ENCODE measurements around the gene PARD3. TPM values are rescaled to one million over a fixed set of nuclear protein-coding genes. Genes with fewer than 3 reads are reported as not detected.

Gene PARD3
- total RNA-seq, 1 donor from 2014 or later, result 37.2 TPM

DNA sequence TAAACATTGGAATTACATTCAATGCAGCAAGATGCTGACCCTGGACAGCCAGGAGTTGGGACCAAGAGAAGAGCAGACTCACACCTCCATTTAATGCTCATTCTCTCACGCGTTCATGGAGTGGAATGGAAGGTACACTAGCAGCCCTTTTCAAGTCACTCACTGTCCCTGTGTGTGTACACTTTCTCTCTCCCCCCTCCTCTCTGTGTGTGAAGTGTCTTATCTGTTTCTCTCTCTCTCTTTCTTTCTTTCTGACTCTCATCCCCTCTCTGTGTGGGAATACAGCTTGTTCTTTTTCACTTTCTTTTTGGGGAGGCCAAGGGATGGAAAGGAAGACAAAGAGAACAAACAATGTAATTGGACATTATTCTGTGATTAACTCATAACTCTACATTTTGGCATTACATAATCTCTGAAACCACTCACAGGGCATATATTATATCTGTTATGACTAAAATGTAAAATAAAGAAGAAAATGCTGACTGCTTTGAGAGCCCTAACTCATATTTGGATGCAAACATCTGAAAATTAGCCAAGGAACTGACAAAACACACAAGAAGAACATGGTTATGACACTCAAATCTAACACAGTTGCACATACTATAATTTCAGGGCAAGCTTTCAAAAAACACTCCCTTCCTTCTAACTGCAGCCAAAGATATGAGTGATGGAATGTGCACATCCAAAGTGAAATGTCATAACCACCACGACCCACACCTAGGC, 188.8 kb downstream of the PARD3 start:
- H3K36me3 Mint-ChIP-seq (ENCODE audit: unreplicated experiment), result no peaks in the 10 kb centered on the region
- H3K27me3 Mint-ChIP-seq (ENCODE audit: unreplicated experiment), result no peaks in the 10 kb centered on the region
- no peaks in the 10 kb centered on the region for H3K9me3 Mint-ChIP-seq (ENCODE audit: unreplicated experiment)
- DNase-seq (ENCODE audit: extremely low spot score, unreplicated experiment), result no peak
- H3K4me1 Mint-ChIP-seq (ENCODE audit: unreplicated experiment), result peaks cover 12% of the 10 kb centered on the region
- H3K27ac Mint-ChIP-seq (ENCODE audit: unreplicated experiment), result peak overlapping the region; percentile 12
- no peak overlapping the region for H3K4me3 Mint-ChIP-seq (ENCODE audit: unreplicated experiment)
- TF ChIP-seq, protein P1, sequence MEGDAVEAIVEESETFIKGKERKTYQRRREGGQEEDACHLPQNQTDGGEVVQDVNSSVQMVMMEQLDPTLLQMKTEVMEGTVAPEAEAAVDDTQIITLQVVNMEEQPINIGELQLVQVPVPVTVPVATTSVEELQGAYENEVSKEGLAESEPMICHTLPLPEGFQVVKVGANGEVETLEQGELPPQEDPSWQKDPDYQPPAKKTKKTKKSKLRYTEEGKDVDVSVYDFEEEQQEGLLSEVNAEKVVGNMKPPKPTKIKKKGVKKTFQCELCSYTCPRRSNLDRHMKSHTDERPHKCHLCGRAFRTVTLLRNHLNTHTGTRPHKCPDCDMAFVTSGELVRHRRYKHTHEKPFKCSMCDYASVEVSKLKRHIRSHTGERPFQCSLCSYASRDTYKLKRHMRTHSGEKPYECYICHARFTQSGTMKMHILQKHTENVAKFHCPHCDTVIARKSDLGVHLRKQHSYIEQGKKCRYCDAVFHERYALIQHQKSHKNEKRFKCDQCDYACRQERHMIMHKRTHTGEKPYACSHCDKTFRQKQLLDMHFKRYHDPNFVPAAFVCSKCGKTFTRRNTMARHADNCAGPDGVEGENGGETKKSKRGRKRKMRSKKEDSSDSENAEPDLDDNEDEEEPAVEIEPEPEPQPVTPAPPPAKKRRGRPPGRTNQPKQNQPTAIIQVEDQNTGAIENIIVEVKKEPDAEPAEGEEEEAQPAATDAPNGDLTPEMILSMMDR (IDR thresholded peaks at IDR 0.05), result no peak

DNA sequence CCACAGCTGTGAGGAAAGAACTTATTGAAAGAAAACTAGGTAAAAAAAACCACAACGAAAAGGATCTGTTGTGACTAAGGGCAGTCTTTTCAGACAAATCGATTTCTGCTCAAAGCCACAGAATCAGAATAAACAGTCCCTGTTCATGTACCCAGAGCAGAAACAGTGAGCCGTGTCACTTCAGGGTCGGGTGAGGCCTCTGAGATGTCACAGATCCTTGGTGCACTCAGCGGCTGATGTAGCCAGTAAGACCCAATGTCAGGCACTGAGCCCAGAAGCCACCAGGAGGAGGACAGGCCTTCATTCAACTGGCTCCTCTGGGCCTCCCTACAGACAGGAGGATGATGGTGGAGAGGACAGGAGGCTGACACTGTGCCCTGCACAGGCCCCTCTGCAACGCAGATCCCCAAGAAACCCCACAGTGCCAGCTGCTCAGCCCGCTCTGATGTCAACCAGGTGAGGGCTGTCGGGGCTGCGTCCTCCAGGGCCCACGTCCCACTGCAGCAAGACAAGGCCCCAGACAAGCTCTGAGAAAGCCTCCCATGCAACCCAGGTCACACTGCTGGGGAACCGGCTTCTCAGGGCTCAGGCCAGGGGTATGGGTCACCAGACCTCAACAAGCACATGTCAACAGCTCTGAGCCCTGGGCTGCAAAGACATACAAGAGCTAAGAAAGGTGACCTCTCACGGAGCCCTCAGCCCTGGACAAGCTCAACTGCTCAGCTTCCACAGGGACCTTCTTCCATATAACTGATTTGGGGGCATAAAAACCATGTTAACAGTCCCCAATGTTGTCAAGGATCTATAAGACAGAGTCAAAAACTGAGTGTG, 190.6 kb downstream of the PARD3 start:
- H3K4me3 Mint-ChIP-seq (ENCODE audit: unreplicated experiment), result no peak overlapping the region
- no peaks in the 10 kb centered on the region for H3K9me3 Mint-ChIP-seq (ENCODE audit: unreplicated experiment)
- no peak for DNase-seq (ENCODE audit: extremely low spot score, unreplicated experiment)
- no peaks in the 10 kb centered on the region for H3K27me3 Mint-ChIP-seq (ENCODE audit: unreplicated experiment)
- TF ChIP-seq, protein P1 (IDR thresholded peaks at IDR 0.05), result no peak
- H3K36me3 Mint-ChIP-seq (ENCODE audit: unreplicated experiment), result no peaks in the 10 kb centered on the region
- H3K27ac Mint-ChIP-seq (ENCODE audit: unreplicated experiment), result no peak overlapping the region
- H3K4me1 Mint-ChIP-seq (ENCODE audit: unreplicated experiment), result peaks cover 12% of the 10 kb centered on the region

DNA sequence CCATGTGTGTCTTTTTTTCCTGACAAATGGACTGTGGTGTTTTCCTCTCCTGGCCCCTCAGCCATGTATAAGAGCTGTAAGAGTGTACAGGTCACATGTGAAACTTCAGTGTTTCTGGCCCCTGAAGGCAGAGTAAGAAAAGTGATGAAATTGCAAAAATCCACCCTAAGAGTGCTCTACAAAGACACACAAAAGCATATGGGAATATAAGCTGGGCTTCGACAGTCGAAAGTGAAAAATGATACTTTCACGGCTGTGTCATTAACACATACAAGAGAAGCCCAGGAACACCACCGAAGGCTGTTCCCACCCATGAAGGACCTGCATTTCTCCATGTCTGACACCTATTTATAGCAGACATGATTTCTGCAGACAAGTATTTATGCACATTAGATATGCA, 192.2 kb downstream of the PARD3 start:
- TF ChIP-seq, protein P1 (IDR thresholded peaks at IDR 0.05), result no peak
- no peak for DNase-seq (ENCODE audit: extremely low spot score, unreplicated experiment)
- Mint-ChIP-seq H3K27ac (ENCODE audit: unreplicated experiment) (peak overlapping the region; percentile 38), H3K9me3 (ENCODE audit: unreplicated experiment) (no peaks in the 10 kb centered on the region), H3K4me3 (ENCODE audit: unreplicated experiment) (no peak overlapping the region), H3K27me3 (ENCODE audit: unreplicated experiment) (no peaks in the 10 kb centered on the region), H3K4me1 (ENCODE audit: unreplicated experiment) (peaks cover 12% of the 10 kb centered on the region), H3K36me3 (ENCODE audit: unreplicated experiment) (no peaks in the 10 kb centered on the region)

GRCh38 chr10:34618611-34619010, 196.5 kb downstream of the PARD3 start:
- no peaks in the 10 kb centered on the region for H3K36me3 Mint-ChIP-seq (ENCODE audit: unreplicated experiment)
- no peak overlapping the region for H3K4me3 Mint-ChIP-seq (ENCODE audit: unreplicated experiment)
- H3K27ac Mint-ChIP-seq (ENCODE audit: unreplicated experiment), result no peak overlapping the region
- TF ChIP-seq, protein P1 (IDR thresholded peaks at IDR 0.05), result no peak
- H3K4me1 Mint-ChIP-seq (ENCODE audit: unreplicated experiment), result peaks cover 13% of the 10 kb centered on the region
- no peak for DNase-seq (ENCODE audit: extremely low spot score, unreplicated experiment)
- H3K27me3 Mint-ChIP-seq (ENCODE audit: unreplicated experiment), result no peaks in the 10 kb centered on the region
- H3K9me3 Mint-ChIP-seq (ENCODE audit: unreplicated experiment), result no peaks in the 10 kb centered on the region

DNA sequence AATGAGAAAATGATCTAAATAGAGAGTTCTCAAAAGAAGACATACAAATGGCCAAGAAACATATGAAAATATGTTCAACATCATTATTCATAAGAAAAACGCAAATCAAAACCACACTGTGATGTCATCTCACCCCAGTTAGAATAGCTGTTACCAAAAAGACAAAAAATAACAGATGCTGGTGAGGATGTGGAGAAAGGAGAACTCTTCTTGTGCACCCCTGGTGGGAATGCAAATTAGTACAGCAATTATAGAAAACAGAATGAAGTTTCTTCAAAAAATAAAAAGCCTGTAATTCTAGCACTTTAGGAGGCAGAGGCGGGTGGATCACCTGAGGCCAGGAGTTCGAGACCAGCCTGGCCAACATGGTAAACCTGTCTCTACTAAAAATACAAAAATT, 199.3 kb downstream of the PARD3 start:
- Mint-ChIP-seq H3K9me3 (ENCODE audit: unreplicated experiment) (no peaks in the 10 kb centered on the region), H3K27ac (ENCODE audit: unreplicated experiment) (no peak overlapping the region), H3K36me3 (ENCODE audit: unreplicated experiment) (no peaks in the 10 kb centered on the region), H3K4me1 (ENCODE audit: unreplicated experiment) (peaks cover 10% of the 10 kb centered on the region), H3K4me3 (ENCODE audit: unreplicated experiment) (no peak overlapping the region), H3K27me3 (ENCODE audit: unreplicated experiment) (no peaks in the 10 kb centered on the region)
- TF ChIP-seq, protein P1 (IDR thresholded peaks at IDR 0.05), result no peak
- DNase-seq (ENCODE audit: extremely low spot score, unreplicated experiment), result no peak
